Liver (tissue), 9 donors: ENCODE measurements around the gene RBBP5. TPM values are rescaled to one million over a fixed set of nuclear protein-coding genes. Genes with fewer than 3 reads are reported as not detected.

Experiments used
- DNase-seq: peaks from one replicate; pipeline ENCODE4 v3.0.0-alpha.2; 2017; ENCODE audit warnings: low spot score
- H3K27ac ChIP-seq, 2 donors: one replicate each; pipeline ENCODE4 v1.7.0; 2013; ENCODE audit warnings: inconsistent platforms in 2 of 2, low read length in 2 of 2, control low read depth in 1 of 2, low read depth in 1 of 2, mild to moderate bottlenecking in 1 of 2
- H3K27me3 ChIP-seq, 4 donors: one replicate each; pipeline versions ENCODE4 v1.6.1 to v1.7.0; 2013; ENCODE audit warnings: low read length in 3 of 4, inconsistent platforms in 1 of 4, mild to moderate bottlenecking in 1 of 4, moderate library complexity in 1 of 4; ENCODE audit not compliant: control insufficient read depth in 4 of 4, insufficient read depth in 4 of 4
- H3K36me3 ChIP-seq, 4 donors: one replicate each; pipeline versions ENCODE4 v1.6.1 to v1.7.0; 2013; ENCODE audit warnings: low read length in 3 of 4, mild to moderate bottlenecking in 3 of 4, low read depth in 1 of 4, moderate library complexity in 1 of 4; ENCODE audit not compliant: control insufficient read depth in 4 of 4, insufficient read depth in 3 of 4
- H3K4me1 ChIP-seq, 4 donors: one replicate each; pipeline versions ENCODE4 v1.6.1 to v1.7.0; 2013; ENCODE audit warnings: low read length in 3 of 4, mild to moderate bottlenecking in 3 of 4, moderate library complexity in 1 of 4; ENCODE audit not compliant: control insufficient read depth in 4 of 4, insufficient read depth in 4 of 4
- H3K4me3 ChIP-seq, 3 donors: one replicate each; pipeline versions ENCODE4 v1.6.1 to v1.7.0; 2013; ENCODE audit warnings: low read length in 3 of 3, control low read depth in 1 of 3, low read depth in 1 of 3, mild to moderate bottlenecking in 1 of 3
- H3K9ac ChIP-seq, 2 donors: one replicate each; pipeline ENCODE4 v1.7.0; 2013; ENCODE audit warnings: low read length in 2 of 2, mild to moderate bottlenecking in 2 of 2, moderate library complexity in 2 of 2, control low read depth in 1 of 2, low read depth in 1 of 2
- H3K9me3 ChIP-seq, 4 donors: one replicate each; pipeline versions ENCODE4 v1.6.1 to v1.7.0; 2013; ENCODE audit warnings: low read length in 3 of 4; ENCODE audit not compliant: control insufficient read depth in 4 of 4
- ATF3 ChIP-seq: IDR thresholded peaks from 2 replicates; pipeline ENCODE4 v1.6.1; 2016; ENCODE audit warnings: antibody characterized with exemption
- CTCF ChIP-seq: fragments of 150-350 bp; IDR thresholded peaks from 2 replicates; pipeline ENCODE4 v1.5.1; 2017; ENCODE audit warnings: improper control_type of control experiment, low read depth, low read length; ENCODE audit not compliant: missing input control
- EGR1 ChIP-seq, 2 donors: IDR thresholded peaks; 2 replicates each; pipeline ENCODE4 v1.6.1; 2016 to 2018; ENCODE audit warnings: antibody characterized with exemption in 2 of 2, low read depth in 2 of 2
- FOXA1 ChIP-seq: IDR thresholded peaks from 2 replicates; pipeline ENCODE4 v1.6.1; 2016; ENCODE audit warnings: antibody characterized with exemption
- FOXA2 ChIP-seq: IDR thresholded peaks from 2 replicates; pipeline ENCODE4 v1.6.1; 2016; ENCODE audit warnings: antibody characterized with exemption
- GABPA ChIP-seq, 2 donors: IDR thresholded peaks in 1 of 2; conservative IDR thresholded peaks in 1 of 2; 2 replicates each; pipeline ENCODE4 v1.6.1; 2016; ENCODE audit warnings: antibody characterized with exemption in 2 of 2, mild to moderate bottlenecking in 1 of 2, moderate library complexity in 1 of 2
- HNF4A ChIP-seq, 2 donors: conservative IDR thresholded peaks; 2 replicates each; pipeline ENCODE4 v1.6.1; 2016; ENCODE audit warnings: antibody characterized with exemption in 2 of 2, mild to moderate bottlenecking in 2 of 2
- HNF4G ChIP-seq: IDR thresholded peaks from 2 replicates; pipeline ENCODE4 v1.6.1; 2016; ENCODE audit warnings: antibody characterized with exemption
- JUND ChIP-seq, 2 donors: IDR thresholded peaks; 2 replicates each; pipeline ENCODE4 v1.6.1; 2016; ENCODE audit warnings: antibody characterized with exemption in 2 of 2
- MAX ChIP-seq: IDR thresholded peaks from 2 replicates; pipeline ENCODE4 v1.6.1; 2016; ENCODE audit warnings: antibody characterized with exemption
- NR2F2 ChIP-seq: IDR thresholded peaks from 2 replicates; pipeline ENCODE4 v1.6.1; 2016; ENCODE audit warnings: antibody characterized with exemption
- RAD21 ChIP-seq, 2 donors: IDR thresholded peaks; 2 replicates each; pipeline ENCODE4 v1.6.1; 2016; ENCODE audit warnings: antibody characterized with exemption in 2 of 2, mild to moderate bottlenecking in 2 of 2
- REST ChIP-seq: IDR thresholded peaks from 2 replicates; pipeline ENCODE4 v1.6.1; 2016; ENCODE audit warnings: antibody characterized with exemption, mild to moderate bottlenecking
- RXRA ChIP-seq, 2 donors: IDR thresholded peaks; 2 replicates each; pipeline ENCODE4 v1.6.1; 2017 to 2018; ENCODE audit warnings: antibody characterized with exemption in 2 of 2, mild to moderate bottlenecking in 1 of 2
- SP1 ChIP-seq: IDR thresholded peaks from 2 replicates; pipeline ENCODE4 v1.6.1; 2018; ENCODE audit warnings: antibody characterized with exemption, mild to moderate bottlenecking
- TAF1 ChIP-seq: conservative IDR thresholded peaks from 2 replicates; pipeline ENCODE4 v1.6.1; 2016; ENCODE audit warnings: antibody characterized with exemption, mild to moderate bottlenecking
- YY1 ChIP-seq: IDR thresholded peaks from 2 replicates; pipeline ENCODE4 v1.6.1; 2016; ENCODE audit warnings: antibody characterized with exemption, mild to moderate bottlenecking
- ZBTB33 ChIP-seq: IDR thresholded peaks from 2 replicates; pipeline ENCODE4 v1.6.1; 2016; ENCODE audit warnings: antibody characterized with exemption
- polyA plus RNA-seq, 2 donors: library from polyadenylated mRNA; stranded (reverse) in 1 of 2; unstranded in 1 of 2; fragments of 200-250 nt in 1 of 2; fragments of >200 nt in 1 of 2; fragmentation: Nextera tagmentation in 1 of 2; extraction: Ambion mirVana in 1 of 2; gene quantifications; one replicate each; pipeline versions ENCODE4 v1.2.1 to v1.2.3, GENCODE V29; 2013 to 2015
- total RNA-seq, 2 donors: library from RNA; depleted of rRNA; stranded (reverse); fragments of >200 nt; gene quantifications; one replicate each; pipeline ENCODE4 v1.2.3, GENCODE V29; 2014
- donor health status: healthy.
- donor health status: healthy.
- donor health status: healthy.
- donor health status: healthy.
- donor health status: healthy.

RBBP5 gene
- total and polyA plus RNA-seq, 4 donors: 4.6 to 12.0 (median 8.5) TPM

- H3K27me3 ChIP-seq: no peaks in the 10 kb centered on the region
- H3K36me3 ChIP-seq: peaks cover 3 to 30% (median 26%) of the 10 kb centered on the region in 4 donors
- no peaks in the 10 kb centered on the region for H3K4me1 ChIP-seq
- no peaks in the 10 kb centered on the region for H3K9me3 ChIP-seq
- no peak overlapping the region for H3K9ac ChIP-seq
- DNase-seq: no peak
- H3K4me3 ChIP-seq: no peak overlapping the region
- H3K27ac ChIP-seq: no peak overlapping the region
- TF ChIP-seq MAX (no peak), RAD21 (IDR thresholded peaks at IDR 0.05) (no peak), GABPA (IDR thresholded peaks at IDR 0.05 in 1 of 2, conservative IDR thresholded peaks at IDR 0.05 in 1 of 2) (no peak), HNF4G (no peak), FOXA1 (no peak), ATF3 (no peak), FOXA2 (no peak), TAF1 (no peak), ZBTB33 (no peak), HNF4A (conservative IDR thresholded peaks at IDR 0.05) (no peak), SP1 (no peak), JUND (IDR thresholded peaks at IDR 0.05) (no peak), YY1 (no peak), EGR1 (IDR thresholded peaks at IDR 0.05; ENCODE audit: low read depth in 2 of 2) (no peak), NR2F2 (no peak), REST (no peak), CTCF (no peak), RXRA (IDR thresholded peaks at IDR 0.05) (no peak)
Measured at GRCh38 chr1:205111354-205111753, 10.4 kb downstream of the RBBP5 start.
